ENCODE results near the gene PCSK6. TPM values are rescaled to one million over a fixed set of nuclear protein-coding genes. Genes with fewer than 3 reads are reported as not detected.
"Not testable (repeated sequence)": the region's sequence is repeated elsewhere in the genome, so short reads cannot be mapped to it uniquely, and the experiment has no call there.

PCSK6 gene
- total RNA-seq, 1 donor from 2014 or later = 8.4 TPM

DNA sequence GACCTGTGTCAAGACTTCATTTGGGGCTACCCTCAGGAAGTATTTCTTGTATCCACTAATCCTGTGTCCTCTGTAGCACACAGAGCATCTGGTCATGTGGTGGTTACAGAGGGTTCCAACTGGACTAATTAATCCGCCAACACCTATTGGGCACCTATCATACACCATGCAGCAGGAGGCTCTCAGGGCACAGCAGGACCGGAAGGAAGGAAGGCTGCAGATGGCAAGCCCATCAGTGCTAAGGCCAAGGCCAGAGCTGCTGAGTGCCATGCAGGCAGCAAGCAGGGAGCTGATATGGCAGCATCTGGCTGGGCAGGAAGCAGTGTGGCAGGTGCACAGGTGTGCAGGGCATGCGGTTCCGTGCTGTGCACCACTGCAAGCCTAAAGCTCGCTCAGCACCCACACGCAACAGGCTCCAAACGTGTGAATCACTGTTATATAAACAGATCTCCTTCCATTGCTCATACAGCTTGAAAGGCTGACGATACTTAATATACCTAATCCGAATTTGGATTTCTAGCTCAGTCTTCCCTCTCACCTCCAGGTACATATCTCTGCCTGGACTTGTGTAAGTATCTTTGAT is 130.1 kb downstream of the PCSK6 start:
- DNase-seq (ENCODE audit: low read depth) = no peak
- TF ChIP-seq, protein P1, sequence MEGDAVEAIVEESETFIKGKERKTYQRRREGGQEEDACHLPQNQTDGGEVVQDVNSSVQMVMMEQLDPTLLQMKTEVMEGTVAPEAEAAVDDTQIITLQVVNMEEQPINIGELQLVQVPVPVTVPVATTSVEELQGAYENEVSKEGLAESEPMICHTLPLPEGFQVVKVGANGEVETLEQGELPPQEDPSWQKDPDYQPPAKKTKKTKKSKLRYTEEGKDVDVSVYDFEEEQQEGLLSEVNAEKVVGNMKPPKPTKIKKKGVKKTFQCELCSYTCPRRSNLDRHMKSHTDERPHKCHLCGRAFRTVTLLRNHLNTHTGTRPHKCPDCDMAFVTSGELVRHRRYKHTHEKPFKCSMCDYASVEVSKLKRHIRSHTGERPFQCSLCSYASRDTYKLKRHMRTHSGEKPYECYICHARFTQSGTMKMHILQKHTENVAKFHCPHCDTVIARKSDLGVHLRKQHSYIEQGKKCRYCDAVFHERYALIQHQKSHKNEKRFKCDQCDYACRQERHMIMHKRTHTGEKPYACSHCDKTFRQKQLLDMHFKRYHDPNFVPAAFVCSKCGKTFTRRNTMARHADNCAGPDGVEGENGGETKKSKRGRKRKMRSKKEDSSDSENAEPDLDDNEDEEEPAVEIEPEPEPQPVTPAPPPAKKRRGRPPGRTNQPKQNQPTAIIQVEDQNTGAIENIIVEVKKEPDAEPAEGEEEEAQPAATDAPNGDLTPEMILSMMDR (IDR thresholded peaks at IDR 0.05; ENCODE audit: insufficient read depth, low read length, poor library complexity, severe bottlenecking) = no peak
- Histone ChIP-seq H3K4me3 (ENCODE audit: low read depth, low read length) (no peak overlapping the region), H3K36me3 (ENCODE audit: control insufficient read depth, insufficient read depth, low read length) (no peaks in the 10 kb centered on the region), H3K27me3 (ENCODE audit: control insufficient read depth, insufficient read depth, low read length) (no peaks in the 10 kb centered on the region)

DNA sequence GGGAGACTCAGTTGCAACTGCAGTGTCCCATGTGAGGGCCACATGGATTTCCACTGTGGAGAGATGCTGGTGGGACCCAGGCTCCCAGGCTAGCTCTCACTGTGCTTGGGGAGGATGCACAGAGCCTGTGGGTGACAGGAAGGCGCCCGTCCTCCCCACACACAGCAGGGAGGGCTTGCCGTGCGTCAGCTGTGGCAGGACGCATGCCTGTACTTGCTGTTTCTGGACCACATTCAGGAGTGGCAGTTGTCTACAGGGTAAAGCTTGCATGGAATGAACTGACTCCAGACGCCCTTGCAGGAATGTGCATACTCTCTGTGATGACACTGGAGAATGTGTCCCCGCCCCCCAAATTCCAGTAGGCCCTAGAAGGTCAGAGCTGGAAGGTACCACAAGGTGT is 130.6 kb downstream of the PCSK6 start:
- TF ChIP-seq, protein P1 (IDR thresholded peaks at IDR 0.05; ENCODE audit: insufficient read depth, low read length, poor library complexity, severe bottlenecking) = no peak
- Histone ChIP-seq H3K36me3 (ENCODE audit: control insufficient read depth, insufficient read depth, low read length) (no peaks in the 10 kb centered on the region), H3K4me3 (ENCODE audit: low read depth, low read length) (no peak overlapping the region), H3K27me3 (ENCODE audit: control insufficient read depth, insufficient read depth, low read length) (no peaks in the 10 kb centered on the region)
- no peak for DNase-seq (ENCODE audit: low read depth)

DNA sequence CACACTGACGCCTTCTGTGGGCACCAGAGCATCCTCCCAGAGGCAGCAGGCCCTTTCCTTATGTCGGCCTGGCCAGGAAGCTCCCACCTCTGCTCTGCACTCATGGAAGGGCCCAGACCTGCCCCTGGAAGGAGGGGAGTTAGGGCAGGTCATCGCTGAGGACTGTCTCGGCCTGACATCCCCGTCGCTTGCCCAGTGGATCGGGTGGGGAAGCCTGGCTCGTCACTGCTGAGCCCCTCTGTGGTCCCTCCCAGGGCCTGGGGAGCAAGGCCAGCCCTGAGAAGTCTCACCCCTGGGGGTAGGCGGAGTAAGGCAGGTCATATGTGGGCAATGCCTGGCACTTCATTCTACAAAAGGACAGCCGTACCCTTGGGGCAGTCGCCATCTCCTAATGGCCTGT is 131.6 kb downstream of the PCSK6 start:
- TF ChIP-seq, protein P1 (IDR thresholded peaks at IDR 0.05; ENCODE audit: insufficient read depth, low read length, poor library complexity, severe bottlenecking) = no peak
- Histone ChIP-seq H3K36me3 (ENCODE audit: control insufficient read depth, insufficient read depth, low read length) (no peaks in the 10 kb centered on the region), H3K27me3 (ENCODE audit: control insufficient read depth, insufficient read depth, low read length) (no peaks in the 10 kb centered on the region), H3K4me3 (ENCODE audit: low read depth, low read length) (no peak overlapping the region)
- no peak for DNase-seq (ENCODE audit: low read depth)

DNA sequence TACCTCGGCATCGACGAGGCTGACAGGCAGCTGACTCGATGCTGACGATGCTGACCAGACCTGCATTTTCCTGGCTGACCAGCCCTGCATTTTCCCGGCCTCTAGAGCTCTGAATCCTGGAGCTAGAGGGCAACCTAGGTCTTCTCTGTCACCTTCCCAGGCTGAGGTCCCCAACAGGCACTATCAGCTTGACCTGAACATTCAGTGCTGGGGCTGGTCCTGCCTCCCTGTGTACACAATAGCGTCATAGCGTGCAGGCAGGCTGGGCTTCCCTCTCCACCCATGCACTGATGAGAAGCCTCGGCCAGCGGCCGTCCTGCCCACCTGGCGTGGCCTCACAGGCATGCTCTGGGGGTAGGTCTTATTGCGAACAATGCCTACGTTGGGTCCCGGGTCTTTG is 132.2 kb downstream of the PCSK6 start:
- TF ChIP-seq, protein P1 (IDR thresholded peaks at IDR 0.05; ENCODE audit: insufficient read depth, low read length, poor library complexity, severe bottlenecking) = no peak
- Histone ChIP-seq H3K36me3 (ENCODE audit: control insufficient read depth, insufficient read depth, low read length) (no peaks in the 10 kb centered on the region), H3K4me3 (ENCODE audit: low read depth, low read length) (no peak overlapping the region), H3K27me3 (ENCODE audit: control insufficient read depth, insufficient read depth, low read length) (no peaks in the 10 kb centered on the region)
- DNase-seq (ENCODE audit: low read depth) = no peak

DNA sequence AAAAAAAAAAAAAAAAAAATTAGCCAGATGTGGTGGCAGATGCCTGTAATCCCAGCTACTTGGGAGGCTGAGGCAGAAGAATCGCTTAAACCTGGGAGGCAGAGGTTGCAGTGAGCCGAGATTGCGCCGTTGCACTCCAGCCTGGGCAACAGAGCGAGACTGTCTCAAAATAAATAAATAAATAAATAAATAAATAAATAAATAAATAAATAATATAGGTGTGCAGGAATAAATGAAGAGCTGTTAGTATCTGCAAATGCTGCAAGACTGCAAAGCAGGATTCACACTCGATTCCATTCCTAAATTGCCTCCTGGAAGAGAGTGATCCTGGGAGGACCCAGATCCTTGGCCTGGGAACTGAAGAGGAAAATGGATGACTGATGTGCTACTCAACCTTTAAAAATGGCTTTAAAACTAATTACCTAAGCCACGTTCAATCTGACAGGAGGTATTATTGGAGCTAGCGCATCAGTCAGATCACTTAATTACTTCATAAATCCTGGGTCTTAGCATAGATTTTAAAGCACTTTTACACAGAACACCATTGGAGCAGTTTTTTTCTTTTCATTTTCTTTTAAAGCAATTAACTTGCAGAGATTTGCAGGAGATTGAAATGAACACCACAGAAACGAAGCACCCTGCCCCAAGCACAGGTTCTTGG is 132.9 kb downstream of the PCSK6 start:
- H3K27me3 ChIP-seq (ENCODE audit: control insufficient read depth, insufficient read depth, low read length); H3K4me3 ChIP-seq (ENCODE audit: low read depth, low read length); DNase-seq (ENCODE audit: low read depth); H3K36me3 ChIP-seq (ENCODE audit: control insufficient read depth, insufficient read depth, low read length): not testable (repeated sequence)

DNA sequence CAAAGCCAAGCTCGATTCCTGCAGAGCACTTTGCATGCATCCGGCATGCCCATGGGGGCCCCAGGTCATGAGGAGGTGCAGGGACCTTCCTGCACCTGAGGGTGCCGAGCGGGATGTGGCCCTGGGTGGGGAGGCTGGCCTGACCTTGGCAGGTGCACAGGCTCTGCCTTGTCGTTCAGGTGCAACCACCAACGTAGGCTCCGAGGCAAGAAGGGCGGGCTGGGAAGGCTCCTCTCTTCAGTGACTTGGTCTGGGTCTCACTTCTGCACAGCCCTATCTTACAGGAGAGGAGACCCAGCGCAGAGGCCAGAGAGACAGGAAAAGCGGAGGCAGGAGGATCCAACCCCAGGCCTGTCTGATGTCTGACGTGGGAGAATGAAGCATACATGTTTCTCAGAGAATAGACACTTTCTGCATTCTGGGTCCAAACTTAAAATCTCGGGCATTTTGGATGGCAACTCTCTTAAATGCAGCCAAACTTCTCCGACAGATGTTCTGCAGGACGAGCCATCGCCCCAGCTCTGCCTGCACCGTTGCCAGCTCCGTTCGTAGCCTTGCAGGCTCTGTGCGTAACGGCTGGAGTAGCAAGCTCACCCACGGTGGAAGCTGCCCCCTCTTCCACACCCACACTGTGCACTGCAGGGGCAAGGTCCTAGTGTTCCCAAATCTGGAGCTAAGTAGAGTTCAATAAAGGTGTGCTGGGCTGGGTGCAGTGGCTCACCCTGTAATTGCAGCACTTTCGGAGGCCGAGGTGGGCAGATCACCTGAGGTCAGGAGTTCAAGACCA is 133.6 kb downstream of the PCSK6 start:
- TF ChIP-seq, protein P1 (IDR thresholded peaks at IDR 0.05; ENCODE audit: insufficient read depth, low read length, poor library complexity, severe bottlenecking) = no peak
- Histone ChIP-seq H3K36me3 (ENCODE audit: control insufficient read depth, insufficient read depth, low read length) (no peaks in the 10 kb centered on the region), H3K4me3 (ENCODE audit: low read depth, low read length) (no peak overlapping the region), H3K27me3 (ENCODE audit: control insufficient read depth, insufficient read depth, low read length) (no peaks in the 10 kb centered on the region)
- DNase-seq (ENCODE audit: low read depth) = no peak

Data from kidney epithelial cell (primary cell).